GM18867 (cell line): ENCODE measurements around the gene GRID2.

Source experiments
- ATAC-seq: cut with Tn5 transposase; IDR thresholded peaks from one replicate; pipeline ENCODE4 v1.9.1; 2021; ENCODE audit warnings: mild to moderate bottlenecking, moderate library complexity; ENCODE audit not compliant: unreplicated experiment

Gene GRID2

DNA sequence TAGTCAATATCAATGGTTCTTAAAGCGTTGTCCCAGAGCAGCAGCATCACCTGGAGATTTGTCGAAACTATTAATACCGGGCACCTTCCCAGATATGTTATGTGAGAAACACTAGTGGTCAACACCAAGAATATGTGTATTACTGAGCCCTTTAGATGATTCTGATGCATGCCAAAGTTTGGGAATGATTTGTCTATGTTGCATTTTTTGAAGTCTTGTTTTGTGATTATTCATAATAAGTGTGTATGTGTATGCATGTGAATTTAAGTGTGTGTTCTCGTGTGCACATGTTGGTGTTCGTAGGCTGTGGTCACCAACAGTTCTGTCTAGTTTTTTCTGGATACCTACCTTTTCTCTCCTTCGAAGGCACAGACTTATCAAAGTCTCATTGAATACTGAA lies 749.4 kb downstream of the GRID2 start:
- ATAC-seq: no peak

DNA sequence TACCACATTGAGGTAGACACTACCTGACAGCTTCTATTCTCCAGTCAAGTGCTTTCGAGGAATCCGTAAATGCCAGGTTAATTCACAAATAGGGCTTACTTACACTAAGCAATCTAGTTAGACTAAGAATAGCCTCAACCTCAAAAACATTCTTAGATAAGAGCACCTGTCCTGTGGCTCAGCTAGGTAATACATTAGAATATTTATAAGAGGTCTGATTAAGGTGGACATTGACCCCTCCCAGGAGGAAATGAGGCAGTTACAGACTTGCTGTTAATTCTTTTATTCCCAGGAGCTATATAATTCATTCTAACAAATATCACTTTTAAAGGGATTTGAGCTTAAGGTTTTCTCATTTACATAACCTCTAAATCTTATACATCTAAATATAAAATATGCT lies 758.1 kb downstream of the GRID2 start:
- ATAC-seq: no peak

DNA sequence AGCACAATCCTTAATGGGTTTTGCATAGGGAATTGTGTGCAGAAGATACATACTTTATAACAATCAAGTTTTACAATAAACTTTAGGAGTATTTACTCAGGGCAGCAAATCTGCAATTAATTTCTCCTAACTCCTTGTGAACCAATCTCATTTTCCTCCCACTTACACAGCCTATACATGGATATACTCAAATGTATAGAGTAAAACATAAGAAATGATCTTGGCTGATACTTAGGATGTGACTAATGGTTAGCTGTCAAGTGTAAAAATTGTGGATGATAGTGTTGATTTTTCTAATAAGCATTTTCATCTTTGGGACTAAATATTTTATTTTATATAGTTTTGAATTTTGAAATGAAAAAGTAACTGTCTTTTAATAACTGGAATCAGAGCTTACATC lies 759.6 kb downstream of the GRID2 start:
- ATAC-seq: no peak

DNA sequence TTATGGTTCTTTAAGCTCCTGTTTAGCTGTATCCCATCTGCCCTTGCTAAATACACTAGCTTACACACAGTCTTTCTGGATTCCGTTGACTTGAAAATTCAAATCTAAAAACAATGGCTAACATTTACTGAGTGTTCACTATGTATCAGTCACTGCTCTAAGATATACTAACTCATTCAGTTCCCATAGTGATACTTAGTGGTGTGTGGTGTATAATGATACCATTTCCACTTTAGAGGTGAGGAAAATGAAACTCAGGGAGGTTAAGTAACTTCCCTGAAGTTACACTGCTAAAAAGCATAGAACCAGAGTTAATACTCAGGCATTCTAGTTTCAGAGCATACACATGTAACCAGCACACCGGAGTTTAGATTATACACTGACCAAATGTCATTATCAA lies 762.0 kb downstream of the GRID2 start:
- ATAC-seq: no peak

DNA sequence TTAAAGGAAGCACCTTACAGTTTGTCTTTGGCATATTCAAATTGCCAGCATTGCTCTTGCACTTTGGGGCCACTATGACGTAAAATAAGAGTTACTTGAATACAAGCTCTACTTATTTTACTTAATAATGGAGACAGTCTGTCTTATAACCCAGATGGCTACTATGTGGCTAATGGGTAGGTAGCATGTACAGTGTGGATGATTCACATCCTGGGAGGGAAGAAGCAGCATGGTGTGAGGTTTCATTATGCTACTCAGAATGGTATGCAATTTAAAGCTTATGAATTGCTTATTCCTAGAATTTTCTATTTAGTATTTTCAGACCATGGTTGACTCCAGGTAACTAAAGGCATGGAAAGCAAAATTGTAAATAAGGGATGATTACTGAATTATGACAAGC lies 763.0 kb downstream of the GRID2 start:
- no peak for ATAC-seq

DNA sequence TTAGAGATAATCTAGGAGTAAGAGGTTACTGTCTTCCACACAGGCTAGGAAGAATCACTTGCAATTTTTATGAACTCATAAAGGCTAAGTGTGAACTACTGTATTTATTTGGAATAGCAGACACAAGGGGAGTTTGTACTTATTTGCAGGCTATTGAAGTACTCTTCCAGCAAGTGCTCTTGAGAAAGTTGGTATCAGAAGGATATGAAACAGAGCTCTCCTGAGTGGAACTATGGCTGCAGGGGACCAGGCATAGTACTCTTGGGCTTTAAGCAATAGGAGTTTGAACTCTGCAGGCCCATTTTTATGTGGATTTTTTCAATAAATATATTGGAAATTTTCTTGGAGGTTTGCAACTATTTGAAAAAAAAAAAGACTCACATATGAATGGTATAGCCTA lies 768.5 kb downstream of the GRID2 start:
- ATAC-seq: no peak

DNA sequence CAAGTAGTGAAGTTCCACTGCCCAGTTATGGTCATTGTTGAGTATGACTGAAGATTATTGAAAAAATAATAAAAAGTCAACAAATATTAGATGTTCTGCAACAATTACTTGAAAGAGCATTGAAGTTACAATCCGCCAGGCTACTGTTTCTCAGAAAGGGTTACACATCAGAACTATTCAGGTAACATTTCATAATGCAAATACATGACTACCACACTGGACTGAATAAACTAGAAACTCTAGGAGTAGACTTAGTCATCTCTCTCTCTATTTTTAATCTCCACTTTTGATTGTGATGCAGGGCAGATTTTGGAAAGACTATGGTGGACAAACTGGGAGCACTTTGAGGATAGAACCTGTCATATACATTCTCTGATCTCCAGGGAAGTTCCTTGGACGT lies 776.5 kb downstream of the GRID2 start:
- no peak for ATAC-seq

DNA sequence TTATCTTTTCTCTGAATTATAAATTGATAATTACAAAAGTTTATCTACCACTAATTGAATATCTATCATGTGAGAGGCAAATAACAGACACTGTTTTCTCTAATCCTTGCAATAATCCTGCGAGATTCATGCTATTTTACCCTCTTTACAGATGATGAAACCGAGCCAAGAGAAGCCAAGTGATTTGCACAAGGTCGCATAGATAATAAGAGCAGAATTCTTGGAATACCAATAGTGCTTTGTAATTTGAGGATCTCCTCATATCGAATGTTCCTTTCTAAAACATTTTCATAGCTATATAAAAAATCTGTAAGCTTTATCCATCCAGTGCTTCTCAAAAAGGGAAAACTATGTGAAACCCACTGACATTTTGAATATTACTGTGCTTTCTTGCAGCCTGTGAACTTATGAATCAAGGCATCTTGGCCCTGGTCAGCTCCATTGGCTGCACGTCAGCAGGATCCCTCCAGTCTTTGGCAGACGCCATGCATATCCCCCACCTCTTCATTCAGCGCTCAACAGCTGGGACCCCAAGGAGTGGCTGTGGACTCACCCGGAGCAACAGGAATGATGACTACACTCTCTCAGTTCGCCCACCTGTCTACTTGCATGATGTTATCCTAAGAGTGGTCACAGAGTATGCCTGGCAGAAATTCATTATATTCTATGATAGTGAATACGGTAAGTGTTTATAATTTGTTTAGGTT lies 781.0 kb downstream of the GRID2 start:
- no peak for ATAC-seq

DNA sequence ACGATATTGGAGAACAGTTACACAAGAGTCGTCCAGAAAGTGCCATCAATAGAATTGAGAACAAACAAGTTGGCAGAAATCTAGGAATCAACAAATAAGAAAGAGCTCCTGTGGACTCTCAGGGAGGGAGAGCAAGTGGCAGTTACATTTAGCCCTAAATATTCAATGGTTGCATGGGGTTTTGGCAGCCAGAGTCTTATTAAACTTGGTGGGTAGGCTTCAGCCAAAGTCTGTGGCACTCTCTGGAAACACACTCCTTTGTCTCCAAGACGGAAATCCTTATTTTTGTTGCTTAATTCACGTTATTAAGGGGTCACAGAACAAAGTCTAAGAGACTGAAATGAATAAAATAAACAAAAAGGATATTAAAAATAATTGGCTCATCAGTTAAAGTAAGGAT lies 782.6 kb downstream of the GRID2 start:
- ATAC-seq: no peak

DNA sequence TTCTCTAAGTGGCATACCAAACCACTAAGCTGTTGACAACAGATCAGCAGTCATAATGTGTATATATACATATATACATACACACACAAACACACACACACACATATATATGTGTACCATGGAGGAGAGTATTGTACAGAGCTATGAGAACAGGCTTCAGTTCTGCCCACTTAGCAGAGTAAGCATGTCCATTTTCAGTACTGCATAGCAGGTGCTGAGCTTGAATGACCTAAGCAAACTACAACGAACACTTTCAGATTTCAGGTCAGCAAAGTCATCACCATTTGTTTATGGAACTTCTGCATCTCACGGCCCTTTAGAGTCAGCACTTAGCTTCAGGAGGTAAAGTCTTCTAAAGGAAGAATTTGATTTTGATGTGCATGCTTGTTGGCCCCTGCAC lies 789.0 kb downstream of the GRID2 start:
- ATAC-seq: no peak

DNA sequence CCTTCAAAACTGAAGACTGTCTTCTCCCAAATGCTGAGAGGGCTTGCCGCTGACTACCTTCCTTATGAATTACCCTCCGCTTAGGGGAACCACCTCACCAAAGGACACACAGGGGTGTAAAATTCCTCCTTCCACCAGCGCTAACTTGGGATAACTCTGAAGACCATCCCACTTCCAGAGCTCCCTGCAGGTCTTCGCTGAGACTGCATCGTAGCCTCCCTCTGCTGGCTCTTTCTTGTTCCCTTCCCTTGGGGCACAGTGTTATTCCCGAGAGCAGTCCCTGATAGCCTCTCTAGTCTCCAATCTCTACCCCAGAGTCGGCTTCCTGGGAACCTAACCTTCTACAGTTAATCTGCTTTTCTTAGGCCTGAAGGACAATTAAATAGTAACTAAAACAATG lies 799.3 kb downstream of the GRID2 start:
- no peak for ATAC-seq

DNA sequence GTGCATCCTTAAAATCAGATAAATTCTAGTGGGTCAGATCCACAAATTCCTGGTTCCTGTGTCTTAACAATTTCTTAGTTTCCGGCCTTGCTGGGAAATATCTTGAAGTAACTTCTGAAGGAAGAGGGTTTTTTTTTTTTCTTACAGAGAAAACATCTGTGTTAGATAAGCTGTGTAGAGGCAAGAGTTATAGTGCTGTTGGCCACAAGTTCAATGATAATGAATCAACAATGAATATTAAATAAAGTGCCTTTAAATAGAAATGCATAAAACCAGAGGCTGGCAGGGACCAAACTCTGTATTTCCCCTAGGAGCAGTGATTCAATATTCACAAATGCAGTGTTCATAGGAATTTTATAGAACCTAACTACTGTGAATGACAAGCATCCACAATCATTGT lies 812.9 kb downstream of the GRID2 start:
- no peak for ATAC-seq

DNA sequence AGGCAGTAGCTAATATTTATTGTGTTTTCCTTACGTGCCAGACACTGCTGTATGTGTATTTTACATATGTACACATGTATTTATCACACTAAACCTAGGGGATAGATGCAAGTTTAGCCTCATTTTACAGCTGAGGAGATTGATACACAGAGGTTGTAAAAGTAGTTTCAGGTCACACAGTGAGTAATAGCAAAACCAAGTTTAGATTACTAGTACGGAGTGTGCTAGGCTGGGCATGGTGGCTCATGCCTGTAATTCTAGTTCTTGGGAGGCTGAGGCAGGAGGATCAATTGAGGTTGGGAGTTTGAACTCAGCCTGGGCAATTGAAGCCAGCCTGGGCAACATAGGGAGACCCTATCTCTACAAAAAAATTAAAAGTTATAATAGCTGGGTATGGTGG lies 823.7 kb downstream of the GRID2 start:
- ATAC-seq: no peak

DNA sequence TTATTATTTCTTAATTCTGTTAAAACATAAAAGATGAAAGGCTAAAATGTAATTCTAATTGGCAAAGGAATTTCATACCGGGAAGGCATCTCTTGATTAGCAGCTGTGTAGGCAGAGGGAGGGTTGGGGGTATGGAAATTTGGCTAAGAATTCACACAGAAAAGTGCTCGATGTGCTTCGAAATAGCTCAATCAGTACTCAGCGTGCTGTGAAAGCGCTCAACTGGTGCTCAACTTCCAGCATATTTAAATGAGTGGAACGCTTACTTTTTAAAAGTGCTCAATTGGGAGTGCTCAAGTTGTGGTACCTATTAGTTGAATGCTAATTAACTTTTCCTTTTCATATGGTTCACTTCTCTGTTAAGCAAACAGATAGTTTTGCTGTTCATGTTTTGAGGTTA lies 828.9 kb downstream of the GRID2 start:
- no peak for ATAC-seq

DNA sequence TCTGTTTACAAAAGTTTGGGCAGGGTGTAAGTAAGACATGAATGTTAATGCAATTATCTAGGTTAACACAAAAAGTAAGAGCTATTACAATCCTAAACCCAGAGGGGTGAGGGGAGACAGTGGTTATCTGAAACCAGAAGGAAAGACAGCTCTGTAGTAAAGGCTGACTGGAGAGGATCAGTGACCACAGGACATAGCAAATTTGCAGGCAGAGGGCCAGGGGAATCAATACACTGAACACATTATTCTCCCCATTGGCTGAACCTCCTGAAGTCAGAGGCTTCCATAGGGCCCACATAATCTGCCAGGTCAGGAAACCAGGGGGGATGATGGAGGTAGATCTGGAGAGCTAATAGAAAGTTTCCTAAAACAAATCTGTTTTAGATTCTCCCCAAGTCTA lies 835.4 kb downstream of the GRID2 start:
- no peak for ATAC-seq

DNA sequence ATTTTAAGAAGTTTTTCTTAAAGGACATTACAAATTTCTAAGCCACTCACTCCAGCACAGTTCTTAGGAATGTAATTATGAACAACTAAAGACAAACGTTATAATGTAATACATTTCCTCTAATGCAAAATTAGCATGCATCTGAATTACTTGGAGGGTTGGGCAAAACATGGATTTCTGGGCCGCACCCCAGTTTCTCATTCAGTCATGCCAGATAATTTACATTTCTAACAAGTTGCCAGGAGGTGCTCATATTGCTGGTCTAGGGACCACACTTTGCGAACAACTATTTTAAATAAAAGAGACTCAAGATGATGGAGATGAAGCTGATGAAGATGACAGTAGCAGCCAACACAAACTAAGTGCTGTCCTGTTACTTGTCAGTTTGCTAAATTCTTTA lies 840.1 kb downstream of the GRID2 start:
- no peak for ATAC-seq

DNA sequence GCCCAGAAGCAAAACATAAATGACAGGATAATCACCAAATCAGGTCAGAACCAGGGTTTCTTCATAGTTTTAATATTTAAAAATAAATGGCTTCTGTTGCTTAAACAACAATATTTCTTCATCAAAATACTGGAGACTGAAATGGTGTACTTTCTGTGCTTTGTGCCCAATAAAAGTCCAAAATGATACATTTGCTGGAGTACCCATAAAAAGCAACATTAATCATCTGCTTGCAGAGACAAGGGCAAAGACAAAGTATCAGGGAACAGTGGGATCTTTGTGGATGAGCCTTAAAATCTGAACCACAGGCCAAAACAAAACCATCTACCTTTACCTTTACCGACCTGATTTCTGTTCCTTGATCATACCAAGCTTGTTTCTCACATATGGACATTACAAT lies 840.9 kb downstream of the GRID2 start:
- no peak for ATAC-seq

DNA sequence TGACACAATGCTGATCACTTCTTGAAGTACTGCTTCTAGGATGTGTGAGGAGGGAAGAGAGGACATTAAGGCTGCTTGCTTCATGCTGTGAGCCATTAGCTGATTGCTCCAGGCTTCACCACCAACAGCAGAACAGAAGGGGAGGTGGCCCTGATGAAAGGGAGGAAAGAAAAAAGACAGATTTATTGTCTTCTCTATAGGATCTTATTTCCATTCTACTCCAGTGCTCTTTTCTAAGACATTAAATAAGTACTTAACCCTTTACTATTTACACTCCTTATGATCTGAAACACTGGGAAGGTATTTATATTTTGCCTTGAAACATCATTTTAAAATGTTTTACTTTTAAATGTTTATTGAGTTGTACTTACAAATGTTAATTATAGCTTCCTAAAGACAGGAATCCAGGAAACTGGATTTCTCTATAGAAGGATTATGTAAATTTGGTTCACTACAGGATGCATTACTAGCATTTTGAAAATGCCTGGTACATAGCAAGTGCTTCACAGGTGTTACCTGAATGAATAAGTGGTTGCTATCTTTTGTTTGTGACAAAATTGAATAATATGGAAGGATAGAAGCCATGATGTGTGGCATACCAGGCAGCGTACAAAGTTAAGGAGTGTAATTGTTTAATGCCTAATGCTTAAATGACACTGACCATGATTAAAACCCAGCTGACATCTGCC lies 843.9 kb downstream of the GRID2 start:
- no peak for ATAC-seq

DNA sequence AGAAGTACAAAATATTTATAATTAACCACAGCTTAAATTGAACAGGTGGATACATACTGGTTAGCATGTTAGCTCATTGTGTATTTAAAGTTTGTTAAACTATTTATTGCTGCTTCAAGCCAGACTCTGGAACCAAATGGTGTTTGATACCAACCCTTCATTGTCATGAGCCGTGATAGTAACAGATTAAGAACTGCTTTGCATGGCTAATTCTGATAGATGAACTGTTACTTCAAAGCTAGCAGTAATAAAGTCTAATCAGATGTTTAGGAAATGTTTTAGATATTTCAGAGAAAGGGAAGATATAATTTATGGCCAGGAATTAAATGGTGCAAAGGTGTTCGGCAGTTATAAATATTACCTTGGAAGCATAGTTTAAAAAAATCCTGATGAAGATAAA lies 848.7 kb downstream of the GRID2 start:
- no peak for ATAC-seq

DNA sequence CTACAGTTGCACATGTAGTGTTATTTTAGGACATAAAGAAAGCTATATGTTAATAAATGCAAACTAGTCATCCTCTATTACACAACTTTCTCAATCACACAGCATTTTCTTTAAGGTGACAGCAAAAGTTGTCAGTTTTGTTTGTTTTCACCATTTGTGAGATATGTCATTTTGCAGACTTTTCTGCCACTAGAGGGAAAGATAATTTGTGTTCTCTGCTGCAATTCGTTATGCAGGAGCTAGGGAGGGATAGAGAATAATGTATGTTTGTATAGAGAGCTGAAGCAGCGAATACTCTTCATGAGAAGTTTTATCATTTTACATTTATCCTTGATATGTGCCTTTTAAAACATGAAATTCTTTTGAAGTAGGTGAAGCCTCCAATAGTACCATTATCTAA lies 854.2 kb downstream of the GRID2 start:
- ATAC-seq: no peak

DNA sequence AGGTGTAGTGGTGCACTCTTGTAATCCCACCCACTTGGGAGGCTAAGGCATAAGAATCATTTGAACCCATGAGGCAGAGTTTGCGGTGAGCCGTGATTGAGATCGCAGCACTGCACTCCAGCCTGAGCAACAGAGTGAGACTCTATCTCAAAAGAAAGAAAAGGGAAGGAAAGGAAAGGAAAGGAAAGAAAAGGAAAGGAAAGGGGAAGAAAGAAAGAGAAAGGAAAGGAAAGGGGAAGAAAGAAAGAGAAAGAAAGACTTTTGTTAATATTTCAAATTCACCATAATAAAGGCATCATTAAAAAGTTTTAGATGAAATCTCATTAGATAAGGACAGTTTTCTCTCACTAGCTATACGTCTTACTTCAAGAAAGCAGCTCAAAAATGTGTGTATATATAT lies 864.3 kb downstream of the GRID2 start:
- no peak for ATAC-seq

DNA sequence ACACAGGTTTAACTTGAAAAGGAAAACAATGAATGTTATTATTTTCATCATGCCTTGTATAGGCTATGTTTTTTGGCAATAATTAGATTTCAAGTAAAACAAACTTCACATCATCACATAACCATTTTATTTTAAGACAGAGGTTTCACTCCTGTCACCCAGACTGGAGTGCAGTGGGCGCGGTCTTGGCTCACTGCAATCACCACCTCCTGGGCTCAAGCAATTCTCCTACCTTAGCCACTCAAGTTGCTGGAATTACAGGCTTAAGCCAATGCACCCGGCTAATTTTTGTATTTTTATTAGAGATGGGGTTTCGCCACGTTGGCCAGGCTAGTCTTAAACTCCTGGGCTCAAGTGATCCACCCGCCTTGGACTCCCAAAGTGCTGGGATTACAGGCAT lies 866.2 kb downstream of the GRID2 start:
- ATAC-seq: no peak

DNA sequence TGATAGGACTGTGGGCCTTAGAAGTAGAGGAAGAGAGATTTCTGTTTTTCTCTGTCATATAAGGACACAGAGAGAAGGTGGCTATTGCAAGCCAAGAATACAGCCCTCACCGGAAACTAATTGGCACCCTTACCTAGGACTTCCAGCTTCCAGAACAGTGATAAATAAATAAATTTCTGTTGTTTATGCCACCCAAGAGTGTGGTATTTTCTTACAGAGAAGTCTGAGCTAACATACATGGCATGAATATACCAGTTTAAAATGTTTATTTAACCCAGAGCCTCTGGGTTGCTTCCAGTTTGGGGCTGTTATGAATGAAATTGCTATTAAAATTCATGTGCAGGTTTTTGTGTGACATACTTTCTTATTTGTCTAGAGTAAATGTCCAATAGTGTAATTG lies 870.8 kb downstream of the GRID2 start:
- no peak for ATAC-seq
